Effector memory CD4-positive, alpha-beta T cell (primary cell): ENCODE results near the gene COQ2.
"Not testable (repeated sequence)": the region's sequence is repeated elsewhere in the genome, so short reads cannot be mapped to it uniquely, and the experiment has no call there.

Source experiments
- DNase-seq, 3 donors: peaks; one replicate each; pipeline ENCODE4 v3.0.0-alpha.2; 2020
- H3K27ac ChIP-seq: 2 replicates; pipeline ENCODE4 v1.7.0; 2013; ENCODE audit warnings: mild to moderate bottlenecking, low read length, moderate library complexity; ENCODE audit not compliant: insufficient read depth, poor library complexity, severe bottlenecking
- H3K27me3 ChIP-seq: replicated peaks from 2 replicates; pipeline ENCODE4 v1.7.0; 2013; ENCODE audit warnings: mild to moderate bottlenecking, low read length; ENCODE audit not compliant: insufficient read depth, control insufficient read depth, poor library complexity, severe bottlenecking
- H3K36me3 ChIP-seq: 2 replicates; pipeline ENCODE4 v1.7.0; 2013; ENCODE audit warnings: mild to moderate bottlenecking, low read length, moderate library complexity; ENCODE audit not compliant: control insufficient read depth, insufficient read depth
- H3K4me1 ChIP-seq: 2 replicates; pipeline ENCODE4 v1.7.0; 2013; ENCODE audit warnings: low read length, mild to moderate bottlenecking; ENCODE audit not compliant: control insufficient read depth, insufficient read depth, poor library complexity, severe bottlenecking
- H3K4me3 ChIP-seq: 2 replicates; pipeline ENCODE4 v1.7.0; 2013; ENCODE audit warnings: low read length, low read depth, mild to moderate bottlenecking; ENCODE audit not compliant: insufficient read depth, poor library complexity, severe bottlenecking
- H3K9me3 ChIP-seq: 2 replicates; pipeline ENCODE4 v1.7.0; 2013; ENCODE audit warnings: mild to moderate bottlenecking, low read length, moderate library complexity; ENCODE audit not compliant: control insufficient read depth

The COQ2 gene

DNA sequence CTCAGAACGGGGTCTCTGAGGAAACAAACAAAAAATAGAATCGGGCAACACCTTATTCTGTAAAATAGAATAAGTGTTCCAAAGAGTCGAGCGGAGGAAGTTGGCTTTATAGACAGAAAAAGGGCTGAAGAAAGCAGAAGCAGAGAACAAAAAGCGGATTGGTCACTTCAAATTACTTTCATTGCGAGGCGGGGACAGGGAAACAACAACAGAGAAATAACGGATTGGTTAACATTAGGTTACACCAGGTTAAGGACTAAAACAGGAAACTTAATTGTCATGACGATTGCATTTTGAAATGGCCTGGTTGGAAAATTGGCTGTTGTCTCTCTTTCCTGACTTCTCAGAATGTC is 433 bp upstream of the COQ2 start:
- DNase-seq = peak in 1 of 3 donors; percentile 6
- no peaks in the 10 kb centered on the region for H3K27me3 ChIP-seq
- peaks cover 14% of the 10 kb centered on the region for H3K4me1 ChIP-seq
- no peaks in the 10 kb centered on the region for H3K36me3 ChIP-seq
- peak overlapping the region; percentile 80 for H3K27ac ChIP-seq
- H3K9me3 ChIP-seq = no peaks in the 10 kb centered on the region
- H3K4me3 ChIP-seq = peak overlapping the region; percentile 90

DNA sequence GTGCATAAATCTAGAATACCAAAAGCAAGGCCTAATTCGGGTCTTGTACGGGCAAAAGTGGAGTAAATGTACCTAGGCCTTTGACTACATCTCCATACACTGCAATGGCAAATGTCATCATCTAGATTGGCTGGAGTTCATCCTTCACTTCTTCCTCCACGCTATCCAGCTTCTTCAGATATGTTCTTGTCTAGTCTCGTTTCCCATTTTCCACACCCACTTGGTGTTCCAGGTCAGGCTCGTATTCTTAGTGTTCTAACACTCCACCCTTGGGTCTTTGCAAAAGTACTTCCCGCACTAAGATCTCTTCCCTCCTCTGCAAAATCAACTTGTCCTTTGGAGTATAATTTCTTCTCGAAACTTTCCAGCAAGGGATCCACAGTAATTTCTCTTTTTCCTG is 1.4 kb downstream of the COQ2 start:
- Histone ChIP-seq H3K27me3 (no peaks in the 10 kb centered on the region), H3K36me3 (peaks cover 3% of the 10 kb centered on the region), H3K4me1 (peaks cover 14% of the 10 kb centered on the region), H3K9me3 (no peaks in the 10 kb centered on the region), H3K27ac (no peak overlapping the region), H3K4me3 (no peak overlapping the region)
- DNase-seq = no peak

DNA sequence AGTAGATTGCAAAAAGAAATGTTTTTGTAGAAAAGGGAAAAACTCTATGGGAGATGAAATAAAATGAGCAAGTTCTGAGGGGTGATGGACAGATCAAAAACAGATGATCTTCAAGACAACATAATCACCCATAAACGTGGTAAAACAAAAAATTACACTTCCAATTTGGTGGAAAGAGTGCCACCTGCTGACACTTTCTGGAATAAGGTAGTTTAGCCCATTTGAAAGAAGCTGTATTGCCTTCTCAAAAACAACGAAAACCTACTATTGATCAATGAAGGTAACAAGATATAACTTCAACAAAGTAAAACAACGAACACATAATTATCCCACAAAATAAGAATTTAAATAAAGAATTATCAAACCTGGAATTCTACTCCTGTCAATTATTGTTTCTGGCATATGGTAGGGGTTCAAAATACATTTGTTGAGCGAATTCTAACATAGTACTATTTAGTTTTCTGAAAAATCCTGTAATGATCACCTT is 2.5 kb downstream of the COQ2 start:
- H3K27ac ChIP-seq = no peak overlapping the region
- no peaks in the 10 kb centered on the region for H3K27me3 ChIP-seq
- peaks cover 14% of the 10 kb centered on the region for H3K4me1 ChIP-seq
- H3K9me3 ChIP-seq = no peaks in the 10 kb centered on the region
- H3K4me3 ChIP-seq = no peak overlapping the region
- peak in 1 of 3 donors; percentile 28 for DNase-seq
- H3K36me3 ChIP-seq = peaks cover 5% of the 10 kb centered on the region

DNA sequence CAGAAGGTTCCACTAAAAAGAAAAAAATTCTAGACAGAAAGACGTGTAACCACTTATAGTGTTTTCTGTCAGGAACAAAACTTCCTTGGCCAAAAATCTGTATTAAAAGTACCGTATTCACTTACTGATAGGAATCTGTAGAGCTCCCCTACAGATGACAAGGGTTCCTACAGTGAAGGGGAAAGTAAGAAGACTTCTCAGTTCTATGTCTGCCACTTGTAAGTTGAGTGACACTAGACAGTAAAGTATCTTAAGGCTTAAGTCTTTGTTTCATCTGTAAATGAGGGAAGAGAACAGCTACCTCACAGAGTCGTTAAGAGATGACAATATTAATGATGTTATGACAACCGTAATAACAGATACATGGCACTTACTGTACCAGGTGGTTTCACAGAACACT is 3.3 kb downstream of the COQ2 start:
- Histone ChIP-seq H3K36me3 (peaks cover 5% of the 10 kb centered on the region), H3K9me3 (no peaks in the 10 kb centered on the region), H3K4me1 (peaks cover 14% of the 10 kb centered on the region), H3K27ac (no peak overlapping the region), H3K27me3 (no peaks in the 10 kb centered on the region), H3K4me3 (no peak overlapping the region)
- no peak for DNase-seq

DNA sequence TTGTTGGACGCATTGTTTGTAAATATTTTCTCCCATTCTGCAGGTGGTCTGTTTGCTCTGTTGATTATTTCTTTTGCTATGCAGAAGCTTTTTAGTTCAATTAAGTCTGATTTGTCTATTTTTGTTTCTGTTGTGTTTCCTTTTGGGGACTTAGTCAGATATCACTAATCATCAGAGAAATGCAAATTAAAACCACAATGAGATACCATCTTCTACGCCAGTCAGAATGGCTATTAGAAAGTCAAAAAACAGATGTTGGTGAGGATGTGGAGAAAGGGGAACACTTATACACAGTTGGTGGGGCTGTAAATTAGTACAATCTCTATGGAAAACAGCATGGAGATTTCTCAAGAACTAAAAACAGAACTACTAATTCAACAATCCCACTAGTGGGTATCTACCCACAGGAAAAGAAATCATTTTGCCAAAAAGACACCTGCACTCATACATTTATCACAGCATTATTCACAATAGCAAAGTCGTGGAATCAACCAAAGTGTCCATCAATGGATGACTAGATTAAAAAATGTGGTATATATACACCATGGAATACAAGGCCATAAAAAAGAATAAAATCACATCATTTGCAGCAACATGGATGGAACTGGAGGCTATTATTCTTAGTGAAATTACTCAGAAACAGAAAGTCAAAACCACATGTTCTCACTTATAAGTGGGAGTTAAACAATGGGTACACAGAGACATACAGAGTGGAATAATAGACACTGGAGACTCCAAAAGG is 8.1 kb downstream of the COQ2 start:
- H3K27ac ChIP-seq = no peak overlapping the region

DNA sequence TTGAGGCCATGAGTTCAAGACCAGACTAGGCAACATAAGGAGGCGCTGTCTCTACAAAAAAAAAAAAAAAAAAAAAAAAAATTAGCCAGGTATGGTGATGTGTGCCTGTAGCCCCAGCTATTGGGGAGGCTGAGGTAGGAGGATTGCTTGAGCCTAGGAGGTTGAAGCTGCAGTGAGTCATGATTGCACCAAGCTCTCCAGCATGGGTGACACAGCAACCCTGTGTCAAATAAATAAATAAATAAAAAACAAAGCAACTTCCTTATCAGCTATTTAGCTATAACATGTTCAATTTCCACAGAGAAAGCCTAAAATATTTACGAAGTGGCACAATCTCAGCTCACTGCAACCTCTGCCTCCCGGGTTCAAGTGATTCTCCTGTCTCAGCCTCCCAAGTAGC is 10.7 kb downstream of the COQ2 start:
- H3K4me3 ChIP-seq, DNase-seq, H3K27ac ChIP-seq, H3K27me3 ChIP-seq, H3K4me1 ChIP-seq, H3K9me3 ChIP-seq: not testable (repeated sequence)
- H3K36me3 ChIP-seq = peaks cover 11% of the 10 kb centered on the region

More for the DNA sequence above, 8.1 kb downstream of the COQ2 start:
- H3K27me3 ChIP-seq = no peaks in the 10 kb centered on the region
- H3K9me3 ChIP-seq = no peaks in the 10 kb centered on the region
- no peak for DNase-seq
- no peak overlapping the region for H3K4me3 ChIP-seq
- H3K36me3 ChIP-seq = peaks cover 11% of the 10 kb centered on the region
- peaks cover 3% of the 10 kb centered on the region for H3K4me1 ChIP-seq

DNA sequence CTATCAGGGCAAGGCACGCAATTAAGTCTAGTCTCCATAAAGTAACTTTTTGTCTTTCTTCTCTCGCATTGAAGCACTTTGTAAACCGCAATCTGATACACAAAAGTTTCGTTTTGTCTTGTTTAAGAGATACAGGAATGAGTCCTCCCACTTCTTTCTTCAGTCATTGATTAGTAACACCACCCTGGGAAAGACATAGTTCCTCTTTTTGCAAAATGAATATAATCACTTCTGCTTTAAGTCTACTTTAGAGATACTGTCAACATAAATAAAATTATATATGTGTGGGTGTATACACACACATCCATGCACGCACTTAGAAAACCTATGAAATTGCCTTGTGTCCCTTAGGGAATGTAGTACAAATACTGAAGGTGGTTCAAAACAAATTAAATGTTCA is 11.7 kb downstream of the COQ2 start:
- Histone ChIP-seq H3K27ac (no peak overlapping the region), H3K36me3 (peaks cover 6% of the 10 kb centered on the region), H3K9me3 (no peaks in the 10 kb centered on the region), H3K4me3 (no peak overlapping the region), H3K4me1 (no peaks in the 10 kb centered on the region), H3K27me3 (no peaks in the 10 kb centered on the region)
- DNase-seq = no peak

DNA sequence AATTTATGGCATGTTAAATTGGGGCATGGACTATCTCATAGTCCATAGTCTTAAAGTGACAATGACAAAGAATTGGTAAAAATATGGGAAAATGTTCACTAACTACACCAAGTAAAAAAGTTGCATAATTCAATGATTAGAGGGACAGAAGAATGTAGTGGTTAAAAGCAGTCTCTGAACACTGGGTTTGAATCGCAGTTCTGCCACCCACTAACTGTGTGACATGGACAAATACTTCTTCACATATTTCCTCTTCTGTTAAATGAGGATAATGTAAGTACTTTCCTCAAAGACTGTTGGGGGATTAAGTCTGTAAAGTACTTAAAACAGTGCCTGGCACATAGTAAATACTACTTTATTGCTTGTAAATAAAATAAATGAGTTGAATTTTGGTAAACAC is 15.3 kb downstream of the COQ2 start:
- H3K4me1 ChIP-seq = no peaks in the 10 kb centered on the region
- H3K9me3 ChIP-seq = no peaks in the 10 kb centered on the region
- no peak overlapping the region for H3K4me3 ChIP-seq
- DNase-seq = no peak
- no peak overlapping the region for H3K27ac ChIP-seq
- peaks cover 6% of the 10 kb centered on the region for H3K36me3 ChIP-seq
- no peaks in the 10 kb centered on the region for H3K27me3 ChIP-seq

DNA sequence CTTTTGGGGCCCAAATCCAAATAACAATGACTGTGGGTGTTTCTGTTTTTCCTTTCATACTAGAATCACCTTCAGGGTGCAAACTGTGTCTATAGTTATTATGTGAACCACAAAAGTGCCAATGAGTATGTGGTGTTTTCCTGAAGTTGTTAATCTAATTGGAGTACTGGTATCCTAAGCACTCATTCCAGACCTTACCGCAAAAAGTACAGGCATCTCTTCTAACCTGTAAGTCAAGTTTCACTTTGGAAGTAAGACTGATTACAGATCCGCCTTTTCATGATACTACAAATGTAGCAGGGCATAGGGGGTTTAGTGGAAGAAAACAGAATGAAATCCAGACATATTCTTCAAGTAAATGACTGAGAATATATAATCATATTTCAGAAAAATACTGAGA is 16.1 kb downstream of the COQ2 start:
- no peaks in the 10 kb centered on the region for H3K27me3 ChIP-seq
- no peaks in the 10 kb centered on the region for H3K9me3 ChIP-seq
- H3K36me3 ChIP-seq = peaks cover 6% of the 10 kb centered on the region
- no peak for DNase-seq
- no peaks in the 10 kb centered on the region for H3K4me1 ChIP-seq
- H3K27ac ChIP-seq = no peak overlapping the region
- H3K4me3 ChIP-seq = no peak overlapping the region

DNA sequence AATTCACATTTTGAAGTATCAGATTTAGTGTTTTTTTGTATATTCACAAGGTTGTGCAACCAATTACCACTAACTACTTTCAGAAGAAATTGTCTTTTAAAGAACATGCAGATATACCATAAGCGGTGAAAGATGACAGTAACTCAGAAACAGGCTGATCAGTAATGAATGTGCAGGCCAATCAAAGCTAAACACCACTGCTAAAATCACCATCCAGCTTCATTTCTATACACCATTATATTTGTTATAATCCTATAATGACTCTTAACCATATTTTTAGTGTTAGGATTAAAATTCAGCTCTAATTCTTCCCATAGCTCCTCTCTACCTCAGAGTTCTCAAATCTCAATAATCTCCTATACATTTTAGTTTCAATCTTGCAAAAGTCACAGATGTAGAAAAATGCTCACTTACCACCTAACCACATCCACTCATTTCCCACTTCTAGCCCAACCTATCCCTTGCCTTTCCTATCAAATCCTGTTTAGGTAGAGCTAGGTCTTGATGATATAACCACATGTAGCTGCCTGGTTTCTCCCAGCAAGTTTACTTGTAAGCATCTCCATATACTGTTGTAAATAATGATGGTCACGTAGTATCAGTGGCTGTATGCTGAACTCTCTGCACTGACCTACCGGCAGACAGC is 16.6 kb downstream of the COQ2 start:
- H3K36me3 ChIP-seq = peaks cover under 1% of the 10 kb centered on the region
- H3K27ac ChIP-seq = no peak overlapping the region
- H3K27me3 ChIP-seq = no peaks in the 10 kb centered on the region
- DNase-seq = no peak
- no peaks in the 10 kb centered on the region for H3K9me3 ChIP-seq
- no peak overlapping the region for H3K4me3 ChIP-seq
- no peaks in the 10 kb centered on the region for H3K4me1 ChIP-seq
